ENCODE data around the gene NOS2.
"Not testable (repeated sequence)": the region's sequence is repeated elsewhere in the genome, so short reads cannot be mapped to it uniquely, and the experiment has no call there.

The NOS2 gene

DNA sequence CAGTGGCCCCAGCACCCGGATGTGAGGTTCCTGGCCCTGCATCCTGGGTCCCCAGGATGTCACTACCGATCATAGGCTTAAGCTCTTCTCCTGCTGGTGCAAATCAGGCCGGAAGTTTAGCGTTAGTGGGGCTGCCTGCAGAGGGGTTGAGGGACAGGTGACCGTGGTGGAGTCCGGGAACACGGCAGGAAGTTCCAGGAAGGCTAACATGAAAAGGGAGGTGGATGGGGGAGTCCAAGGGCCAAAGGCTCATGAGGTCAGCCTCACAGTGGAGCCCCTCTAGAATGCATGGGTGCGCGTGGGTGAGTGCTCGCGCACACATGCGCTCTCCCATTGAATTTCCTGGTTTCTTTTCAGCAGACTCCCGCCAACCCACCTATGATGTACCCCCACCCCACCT lies 46.6 kb downstream of the NOS2 start:
- not testable (repeated sequence) for DNase-seq

DNA sequence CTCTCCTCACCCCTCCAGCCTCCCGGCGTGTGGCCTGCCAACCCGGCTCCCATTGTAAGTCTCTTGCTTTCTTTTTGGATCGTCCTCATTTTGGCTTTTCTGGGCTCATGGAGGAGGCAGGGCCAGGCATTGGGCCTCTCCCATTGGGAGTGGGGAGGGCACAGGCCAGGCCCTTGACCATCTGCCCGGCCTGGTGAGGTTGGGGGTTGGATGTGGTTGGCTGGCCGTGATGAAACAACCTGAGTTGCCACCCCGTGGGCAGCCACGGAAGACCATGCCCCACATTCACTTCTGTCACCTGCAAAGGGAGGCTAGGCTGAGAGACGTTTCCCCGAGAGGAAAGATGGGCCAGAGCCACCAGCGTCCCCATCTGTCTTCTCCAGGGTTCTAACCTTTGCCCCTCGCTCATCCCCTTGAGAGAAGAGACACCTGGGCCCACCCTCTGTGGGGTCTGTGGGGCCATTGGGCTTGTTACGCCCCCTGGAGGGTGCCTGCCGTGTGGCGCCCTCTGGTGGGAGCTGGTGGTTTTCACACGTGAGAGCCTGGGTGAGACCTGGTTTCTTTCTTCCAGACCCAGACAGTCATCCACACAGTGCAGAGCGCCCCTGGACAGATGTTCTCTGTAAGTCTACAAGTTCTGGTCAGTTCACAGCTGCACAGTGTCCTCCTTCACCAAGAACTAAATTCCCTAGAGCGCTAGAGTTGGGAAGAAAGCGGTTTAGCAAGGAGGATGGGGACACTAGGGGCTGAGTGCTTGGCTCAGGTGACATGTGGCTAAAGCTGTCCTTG lies 47.3 kb downstream of the NOS2 start:
- DNase-seq = not testable (repeated sequence)

DNA sequence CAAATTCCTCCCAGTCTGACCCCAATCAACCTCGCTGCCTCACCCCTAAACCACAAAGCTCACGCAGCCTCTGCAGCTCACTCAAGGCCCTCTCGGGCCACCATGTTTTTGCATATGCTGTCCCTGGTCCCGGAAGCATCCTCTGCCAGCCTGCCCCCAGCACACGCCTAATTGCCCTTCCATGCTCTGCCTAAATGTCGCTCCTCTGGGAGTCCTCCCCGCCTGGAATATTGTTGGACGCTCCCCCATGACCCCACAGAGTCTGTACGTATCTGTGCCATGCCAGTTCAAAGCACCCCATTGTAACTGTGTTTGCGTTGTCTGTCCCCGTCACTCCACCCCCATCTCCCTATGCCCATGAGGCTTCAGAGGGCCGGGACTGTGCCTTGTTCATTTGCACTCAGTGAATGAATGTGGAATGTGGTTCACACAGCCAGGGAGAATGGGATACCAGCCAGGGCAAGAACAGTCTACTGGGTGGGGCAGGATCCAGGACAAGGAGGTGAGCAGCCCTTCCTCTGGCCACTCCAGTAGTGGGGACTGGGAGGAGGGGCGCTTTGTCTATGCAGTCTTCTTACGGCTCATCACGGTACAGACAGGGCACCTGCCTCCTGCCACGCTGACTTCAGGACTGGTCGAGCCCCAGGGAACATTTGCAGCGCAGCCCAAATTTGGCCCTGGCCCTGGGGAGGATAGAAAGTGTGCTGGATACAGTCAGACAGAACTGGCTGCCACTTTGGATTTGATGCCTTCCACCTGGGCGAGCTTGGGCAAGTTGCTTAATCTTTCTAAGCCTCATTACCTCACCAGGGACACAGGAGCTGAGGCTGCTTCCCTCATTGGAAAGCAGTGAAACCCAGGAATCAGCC lies 48.5 kb downstream of the NOS2 start:
- no peak for DNase-seq

DNA sequence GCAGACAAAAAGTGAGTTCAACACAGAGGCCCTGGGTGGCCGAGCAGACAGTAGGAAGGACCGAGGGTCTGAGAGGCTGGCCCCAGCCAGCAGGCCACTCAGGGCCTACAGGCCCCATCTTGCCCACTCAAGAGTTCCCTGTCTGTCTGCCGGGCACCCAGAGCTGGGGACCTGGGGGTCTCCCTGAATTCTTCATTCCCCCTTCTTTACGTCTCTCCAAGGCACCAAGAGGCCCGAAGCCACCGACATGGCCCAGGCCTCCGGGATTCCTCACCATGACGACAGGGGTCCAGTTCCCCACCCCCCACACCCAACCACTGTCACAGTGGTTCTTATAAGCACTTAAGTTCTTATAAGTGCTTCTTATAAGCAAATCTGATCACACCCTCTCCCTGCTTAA lies 49.2 kb downstream of the NOS2 start:
- no peak for DNase-seq

DNA sequence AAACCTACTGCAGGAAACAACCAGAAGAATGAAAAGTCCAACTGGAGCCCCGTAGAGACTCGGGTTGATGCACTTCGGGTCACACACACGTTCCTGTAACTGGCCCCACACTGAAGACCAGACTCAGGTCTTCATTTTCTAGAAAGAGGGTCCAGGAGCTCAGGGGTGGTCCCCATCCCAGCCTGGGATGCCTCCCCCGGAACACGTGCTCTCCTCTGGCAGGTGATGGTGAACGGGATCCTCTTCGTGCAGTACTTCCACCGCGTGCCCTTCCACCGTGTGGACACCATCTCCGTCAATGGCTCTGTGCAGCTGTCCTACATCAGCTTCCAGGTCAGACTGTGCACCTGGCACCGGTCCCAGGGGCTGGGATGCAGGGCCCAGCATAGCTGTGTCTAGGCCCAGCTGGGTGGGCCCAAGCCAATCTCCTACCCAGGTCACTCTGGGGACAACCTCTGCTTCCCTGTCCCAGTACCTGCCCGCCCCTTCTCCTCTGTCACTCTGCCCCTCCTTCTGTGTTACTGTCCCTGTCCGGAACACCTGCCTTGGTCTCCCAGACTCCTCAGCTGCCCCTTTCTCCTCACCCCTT lies 50.7 kb downstream of the NOS2 start:
- not testable (repeated sequence) for DNase-seq

DNA sequence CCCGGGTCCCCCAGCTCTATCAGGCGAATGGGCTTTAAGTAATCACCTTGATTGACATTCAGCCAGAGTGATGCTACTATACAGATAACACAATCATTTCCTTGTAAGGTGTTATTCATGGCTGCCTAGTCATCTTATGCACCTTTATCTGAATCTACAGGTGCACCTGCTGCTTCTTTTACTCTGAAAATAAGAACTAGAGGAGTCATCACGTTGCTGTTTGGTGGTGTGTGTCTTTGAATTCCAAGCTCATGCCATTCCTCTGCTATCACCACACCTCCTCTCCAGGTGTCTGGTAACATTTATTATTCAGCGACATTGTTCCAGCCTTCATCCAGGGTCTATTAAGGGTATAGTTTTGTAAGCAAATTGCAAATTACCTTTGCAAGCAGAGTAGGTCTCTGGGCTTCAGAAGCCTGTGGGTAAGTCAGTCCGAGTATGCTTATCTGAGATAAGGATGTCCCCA lies 51.9 kb downstream of the NOS2 start:
- DNase-seq = no peak

DNA sequence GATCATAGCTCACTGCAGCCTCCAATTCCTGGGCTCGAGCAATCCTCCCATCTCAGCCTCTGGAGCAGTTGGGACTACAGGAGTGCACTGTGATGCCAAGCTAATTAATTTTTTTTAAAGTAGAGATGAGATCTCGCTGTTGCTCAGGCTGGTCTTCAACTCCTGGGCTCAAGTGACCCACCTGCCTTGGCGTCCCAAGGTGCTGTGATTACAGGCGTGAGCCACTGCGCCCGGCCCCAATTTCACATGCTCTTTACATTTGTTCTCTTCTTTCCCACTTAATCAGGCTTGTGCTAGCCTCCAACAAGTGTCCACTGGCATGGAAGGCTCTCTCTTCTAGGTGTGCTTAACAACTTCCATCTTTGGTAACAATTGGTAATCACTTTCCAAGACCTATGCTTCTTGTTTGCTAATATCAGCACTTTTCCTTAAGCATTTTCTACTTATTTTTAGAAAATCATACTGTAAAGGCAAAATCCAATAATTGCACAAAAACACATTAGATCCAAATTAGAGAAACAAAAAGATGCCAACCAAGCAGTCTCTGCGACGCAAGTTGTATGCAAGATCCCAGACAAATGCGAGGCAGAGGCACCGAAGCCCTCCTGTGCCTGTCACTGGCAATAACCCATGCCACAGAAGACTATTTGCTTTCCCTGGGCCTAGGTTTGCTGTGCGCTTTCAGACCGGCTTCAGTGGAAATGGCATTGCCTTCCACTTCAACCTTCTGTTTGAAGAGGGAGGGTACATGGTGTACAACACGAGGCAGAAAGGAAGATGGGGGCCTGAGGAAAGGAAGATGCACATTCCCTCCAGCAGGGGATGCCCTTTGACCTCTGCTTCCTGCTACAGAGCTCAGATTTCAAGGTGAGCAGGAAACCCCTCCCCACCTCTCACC lies 52.6 kb downstream of the NOS2 start:
- DNase-seq = no peak

DNA sequence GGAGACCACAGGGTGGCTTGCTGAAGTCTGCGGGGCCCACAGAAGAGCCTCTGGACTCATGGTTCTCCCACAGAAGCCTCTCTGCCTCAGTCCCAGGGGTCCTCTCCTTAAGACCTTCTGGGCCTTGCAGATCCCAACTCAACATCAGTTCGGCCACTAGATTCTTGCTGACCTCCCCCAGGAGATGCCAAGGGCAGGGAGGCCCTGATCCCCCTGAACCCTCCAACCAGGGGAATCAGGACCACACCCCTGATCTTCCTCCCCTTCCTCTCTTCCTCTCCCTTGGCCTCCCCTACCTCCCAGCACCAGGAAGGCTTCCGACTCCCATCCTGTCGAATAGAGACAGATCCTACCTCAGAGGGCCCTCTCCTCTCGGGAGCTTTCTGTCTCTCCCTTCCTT lies 53.4 kb downstream of the NOS2 start:
- DNase-seq = no peak

DNA sequence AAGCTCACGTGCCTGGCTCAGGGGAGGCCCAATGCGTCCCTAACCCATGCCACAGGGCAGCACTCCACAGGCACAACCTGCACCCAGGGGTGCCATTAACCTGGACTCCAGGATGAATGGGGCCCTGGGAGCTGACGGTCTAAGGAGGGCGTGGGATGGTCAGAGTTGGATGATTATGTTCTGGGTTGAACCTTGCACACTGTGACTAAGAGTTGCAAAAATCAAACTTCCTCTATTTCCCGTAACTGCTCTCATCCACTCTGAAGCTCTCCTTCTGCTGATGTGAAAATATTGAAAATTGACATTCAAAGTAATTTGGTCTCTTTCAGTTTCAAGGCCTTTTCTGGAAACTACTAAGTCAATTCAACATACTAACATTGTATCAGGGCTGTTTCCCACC lies 54.0 kb downstream of the NOS2 start:
- DNase-seq = not testable (repeated sequence)

DNA sequence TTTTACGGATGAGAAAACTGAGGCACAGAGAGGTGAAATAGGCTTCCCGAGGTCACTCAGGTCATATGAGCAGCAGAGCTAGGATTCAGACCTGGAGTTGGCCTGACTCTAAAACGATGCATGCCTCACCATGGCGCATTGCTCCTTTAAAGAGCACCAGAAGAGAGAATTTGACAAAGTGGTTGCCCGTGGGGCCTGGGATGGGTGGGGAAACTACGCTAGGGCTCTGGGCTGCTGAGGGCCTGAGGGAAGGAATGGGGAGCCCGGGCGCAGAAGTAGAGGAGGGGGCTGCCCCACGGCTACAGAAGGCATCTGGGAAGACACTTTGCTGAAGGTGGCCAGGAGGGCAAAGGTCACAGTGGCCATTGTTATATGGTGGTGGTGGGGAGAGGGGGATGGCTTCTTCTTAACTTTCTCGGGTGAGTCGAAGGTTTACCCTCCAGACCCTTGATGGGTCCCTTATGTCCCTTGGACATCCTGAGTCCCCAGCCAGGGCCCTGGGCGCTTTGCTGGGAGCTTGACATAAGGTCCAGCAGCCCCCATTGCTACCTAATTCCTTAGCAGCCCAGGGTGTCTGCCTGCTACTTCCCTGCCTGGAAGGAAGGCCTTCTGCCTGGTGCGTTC lies 55.0 kb downstream of the NOS2 start:
- not testable (repeated sequence) for DNase-seq

DNA sequence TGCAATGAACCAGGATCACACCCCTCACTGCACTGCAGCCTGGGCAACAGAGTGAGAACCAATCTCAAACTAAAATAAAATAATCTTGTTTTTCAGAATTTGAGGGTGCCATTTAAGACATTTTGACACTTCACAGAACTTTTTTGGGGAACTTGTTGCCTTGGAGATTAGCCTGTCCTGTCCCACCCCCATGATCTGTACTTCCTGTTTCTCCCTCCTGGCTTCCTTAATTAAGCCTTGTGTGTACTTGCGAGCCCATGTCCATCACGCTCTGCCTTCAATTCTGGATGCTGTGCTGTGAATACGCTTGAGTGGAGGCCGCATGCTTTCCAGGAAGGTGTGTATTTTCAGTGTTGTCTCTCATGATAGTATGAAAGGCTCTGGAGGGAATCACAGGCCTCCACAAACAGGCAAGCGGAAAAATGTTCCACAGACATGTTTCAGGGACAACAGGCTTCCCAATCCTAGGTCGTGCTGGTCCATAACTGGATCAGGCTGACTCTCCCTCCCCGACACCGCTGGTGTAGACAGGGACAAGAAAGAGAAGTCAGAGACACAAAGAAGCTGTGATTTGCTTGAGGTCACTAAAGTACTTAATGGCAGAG lies 56.9 kb downstream of the NOS2 start:
- DNase-seq = no peak

DNA sequence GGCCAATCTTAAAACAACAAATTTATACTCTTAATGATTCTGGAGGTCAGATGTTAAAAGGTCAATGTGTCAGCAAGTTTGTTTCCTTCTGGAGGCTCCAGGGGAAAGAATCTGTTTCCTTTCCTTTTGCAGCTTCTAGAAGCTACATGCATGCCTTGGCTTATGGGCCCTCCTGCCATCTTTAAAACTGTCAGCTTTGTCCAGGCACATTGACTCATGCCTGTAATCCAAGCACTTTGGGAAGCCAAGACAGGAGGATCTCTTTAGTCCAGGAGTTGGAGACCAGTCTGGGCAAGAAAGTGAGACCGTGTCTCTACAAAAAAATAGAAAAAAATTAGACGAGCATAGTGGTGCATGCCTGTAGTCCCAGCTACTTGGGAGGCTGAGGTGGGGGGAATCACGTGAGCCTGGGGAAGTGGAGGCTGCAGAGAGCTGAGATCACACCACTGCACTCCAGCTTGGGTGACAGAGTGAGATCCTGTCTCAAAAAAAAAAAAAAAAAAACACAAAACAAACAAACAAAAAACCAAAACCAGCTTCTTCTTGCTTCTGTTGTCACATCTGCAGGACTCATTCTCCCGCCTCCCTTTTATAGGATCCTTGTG lies 58.3 kb downstream of the NOS2 start:
- no peak for DNase-seq

DNA sequence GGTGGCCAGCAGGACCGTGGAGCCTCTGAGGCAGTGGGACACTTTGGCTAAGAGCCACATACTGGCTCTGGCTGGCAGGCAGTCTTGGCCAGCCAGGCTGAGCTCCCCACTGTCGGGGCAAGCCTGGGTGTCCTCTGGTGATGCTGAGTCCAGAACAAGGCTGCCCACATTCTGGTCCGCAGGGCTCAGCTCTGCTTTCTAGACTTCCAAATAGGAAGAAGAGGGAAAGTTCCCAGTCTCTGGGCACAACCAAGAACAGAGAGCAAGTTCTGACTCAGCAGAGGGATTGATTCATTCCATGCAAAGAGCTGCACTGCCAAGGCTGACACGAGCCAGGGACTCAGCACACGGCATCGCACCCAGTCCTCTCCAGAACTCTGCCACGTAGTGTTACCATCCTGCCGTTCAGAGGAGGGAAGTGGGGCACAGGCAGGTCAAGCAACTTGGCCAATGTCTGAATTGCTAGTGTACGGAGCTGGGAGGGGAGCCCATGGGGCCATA lies 58.9 kb downstream of the NOS2 start:
- DNase-seq = no peak

DNA sequence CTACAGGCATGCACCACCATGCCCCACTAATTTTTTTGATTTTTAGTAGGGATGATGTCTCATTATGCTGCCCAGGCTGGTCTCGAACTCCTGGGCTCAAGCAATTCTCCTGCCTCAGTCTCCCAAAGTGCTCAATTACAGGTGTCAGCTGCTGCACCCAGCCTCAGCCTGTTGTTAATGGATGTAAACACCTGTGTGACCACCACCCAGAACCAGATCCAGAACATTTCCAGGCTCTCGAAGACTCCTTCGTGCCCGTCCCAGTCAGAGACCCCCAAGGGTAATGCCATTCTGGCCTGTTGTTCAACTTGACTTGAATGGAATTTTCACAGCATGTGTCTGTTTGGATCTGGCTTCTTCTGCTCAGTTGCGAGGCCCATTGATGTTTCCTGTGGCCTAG lies 59.8 kb downstream of the NOS2 start:
- DNase-seq = not testable (repeated sequence)

DNA sequence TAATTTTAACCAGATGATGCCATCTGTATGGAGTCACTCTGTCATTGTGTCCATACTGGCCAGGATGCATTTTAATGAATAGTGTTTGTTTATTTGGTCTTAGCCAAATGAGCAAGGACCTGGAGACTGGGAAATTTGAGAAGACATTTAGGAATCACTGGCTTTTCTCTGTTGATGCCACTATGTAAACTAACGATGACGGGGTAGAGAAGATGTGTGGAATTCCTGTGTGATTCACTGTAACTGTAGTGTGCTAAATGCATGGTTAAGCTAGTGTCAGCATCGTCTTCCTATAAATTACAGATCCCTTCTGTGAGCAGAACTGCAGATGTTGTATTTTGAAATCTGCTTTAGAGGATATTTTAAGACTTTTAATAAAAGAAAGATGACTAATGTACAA lies 66.6 kb downstream of the NOS2 start:
- no peak for DNase-seq

DNA sequence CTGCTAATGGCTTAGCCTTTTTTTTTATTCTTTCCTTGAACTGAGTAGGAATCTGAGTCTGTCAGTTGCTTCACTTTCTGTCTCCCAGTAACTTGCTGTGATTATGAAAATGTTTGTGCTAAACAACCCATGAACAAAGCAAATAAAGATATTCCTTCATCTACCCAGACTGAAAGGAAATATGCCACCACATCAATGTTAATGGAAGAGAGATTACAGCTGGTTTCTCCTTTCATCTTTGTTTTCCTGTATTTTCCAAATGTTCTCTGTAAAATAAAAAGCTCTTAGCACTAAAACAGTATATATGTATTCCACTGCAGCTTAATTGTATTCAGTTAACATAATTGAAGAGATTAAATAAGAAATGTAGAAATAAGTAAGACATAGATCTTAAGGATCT lies 67.6 kb downstream of the NOS2 start:
- not testable (repeated sequence) for DNase-seq

DNA sequence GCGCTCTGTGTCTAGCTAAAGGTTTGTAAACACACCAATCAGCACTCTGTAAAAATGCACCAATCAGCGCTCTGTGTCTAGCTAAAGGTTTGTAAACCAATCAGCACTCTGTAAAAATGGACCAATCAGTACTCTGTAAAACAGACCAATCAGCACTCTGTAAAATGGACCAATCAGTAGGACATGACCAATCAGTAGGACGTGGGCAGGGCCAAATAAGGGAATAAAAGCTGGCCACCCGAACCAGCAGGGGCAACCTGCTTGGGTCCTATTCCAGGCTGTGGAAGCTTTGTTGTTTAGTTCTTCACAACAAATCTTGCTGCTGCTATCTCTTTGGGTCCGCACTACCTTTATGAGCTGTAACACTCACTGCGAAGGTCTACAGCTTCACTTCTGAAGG lies 74.3 kb downstream of the NOS2 start:
- not testable (repeated sequence) for DNase-seq

DNA sequence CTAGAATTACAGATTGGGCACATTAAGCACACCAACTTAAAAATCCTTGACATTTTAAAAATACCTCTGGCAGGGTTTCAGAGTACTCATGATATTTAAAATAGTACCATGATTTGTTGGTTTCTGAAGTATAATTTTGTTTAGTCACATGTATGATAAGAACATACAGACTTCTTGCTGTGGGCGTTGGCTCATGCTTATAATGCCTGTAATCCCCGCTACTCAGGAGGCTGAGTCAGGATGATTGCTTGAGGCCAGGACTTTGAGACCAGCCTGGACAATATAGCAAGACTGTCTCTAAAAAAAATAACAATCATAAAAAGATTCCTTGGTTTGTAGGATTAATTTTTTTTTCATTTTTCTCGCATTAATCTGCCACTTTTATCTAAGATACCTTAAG lies 78.5 kb downstream of the NOS2 start:
- no peak for DNase-seq
